Endodermal cell (in vitro differentiated cells): ENCODE data around the gene SPPL3. TPM values are rescaled to one million over a fixed set of nuclear protein-coding genes. Genes with fewer than 3 reads are reported as not detected.

Experiments used
- DNase-seq: peaks from one replicate; pipeline ENCODE4 v3.0.0-alpha.2; 2017
- H3K27ac ChIP-seq: 2 replicates; pipeline ENCODE4 v1.5.1; 2013; ENCODE audit warnings: mild to moderate bottlenecking, low read depth, low read length, moderate library complexity
- H3K27me3 ChIP-seq: 2 replicates; pipeline ENCODE4 v1.6.1; 2013; ENCODE audit warnings: mild to moderate bottlenecking, low read length, moderate library complexity; ENCODE audit not compliant: insufficient read depth, control insufficient read depth, poor library complexity, severe bottlenecking
- H3K36me3 ChIP-seq: 2 replicates; pipeline ENCODE4 v1.7.0; 2013; ENCODE audit warnings: mild to moderate bottlenecking, low read length, moderate library complexity; ENCODE audit not compliant: control insufficient read depth, insufficient read depth
- H3K4me1 ChIP-seq: one replicate; pipeline ENCODE4 v1.7.0; 2013; ENCODE audit warnings: low read length; ENCODE audit not compliant: control insufficient read depth, insufficient read depth
- H3K4me3 ChIP-seq: 2 replicates; pipeline ENCODE4 v1.5.1; 2013; ENCODE audit warnings: mild to moderate bottlenecking, low read length, moderate library complexity
- H3K9ac ChIP-seq: 2 replicates; pipeline ENCODE4 v1.6.1; 2013; ENCODE audit warnings: mild to moderate bottlenecking, low read length, moderate library complexity; ENCODE audit not compliant: poor library complexity, severe bottlenecking; ENCODE audit errors: extremely low read depth
- H3K9me3 ChIP-seq: 2 replicates; pipeline ENCODE4 v1.6.1; 2013; ENCODE audit warnings: mild to moderate bottlenecking, low read length, moderate library complexity; ENCODE audit not compliant: control insufficient read depth
- H3K27ac Mint-ChIP-seq: 2 replicates; pipeline ENCODE4 v1.8.0; 2020; ENCODE audit warnings: mixed read lengths
- H3K27me3 Mint-ChIP-seq: 2 replicates; pipeline ENCODE4 v1.8.0; 2021; ENCODE audit warnings: mild to moderate bottlenecking, mixed read lengths; ENCODE audit not compliant: insufficient read depth
- H3K36me3 Mint-ChIP-seq: 2 replicates; pipeline ENCODE4 v1.8.0; 2020; ENCODE audit warnings: low read depth, mixed read lengths
- H3K4me1 Mint-ChIP-seq: 2 replicates; pipeline ENCODE4 v1.8.0; 2020; ENCODE audit warnings: mixed read lengths
- H3K4me3 Mint-ChIP-seq: 2 replicates; pipeline ENCODE4 v1.8.0; 2020; ENCODE audit warnings: mild to moderate bottlenecking, moderate library complexity, mixed read lengths
- H3K9me3 Mint-ChIP-seq: 2 replicates; pipeline ENCODE4 v1.8.0; 2020; ENCODE audit warnings: mild to moderate bottlenecking, mixed read lengths
- WGBS, 2 experiments: methylation state at CpG; one replicate each; pipeline versions ENCODE4 v1.1.5 to v1.1.7; 2013; ENCODE audit warnings: missing lambda C conversion rate in 2 of 2, mixed read lengths in 1 of 2; ENCODE audit not compliant: insufficient coverage in 1 of 2, insufficient read length in 1 of 2; 5-methylcytosine and 5-hydroxymethylcytosine counted together
- total RNA-seq, 2 donors: library from RNA; stranded (reverse); fragmentation: NEBNext Ultra II Directional in 1 of 2; extraction: Animal tissue kit (Norgen Biotek cat#: 25700) in 1 of 2; gene quantifications; 2 replicates in 1 of 2; 3 replicates in 1 of 2; pipeline ENCODE4 v1.2.1, GENCODE V29; 2021
- TF ChIP-seq, protein P1 (sequence below): fragments of 200-600 bp; sonication (generic); conservative IDR thresholded peaks from 2 replicates; pipeline ENCODE4 v1.5.0; 2021; ENCODE audit warnings: antibody characterized with exemption, mild to moderate bottlenecking

SPPL3 gene
- total RNA-seq, 2 donors from 2014 or later = 41.1 to 46.8 TPM

DNA sequence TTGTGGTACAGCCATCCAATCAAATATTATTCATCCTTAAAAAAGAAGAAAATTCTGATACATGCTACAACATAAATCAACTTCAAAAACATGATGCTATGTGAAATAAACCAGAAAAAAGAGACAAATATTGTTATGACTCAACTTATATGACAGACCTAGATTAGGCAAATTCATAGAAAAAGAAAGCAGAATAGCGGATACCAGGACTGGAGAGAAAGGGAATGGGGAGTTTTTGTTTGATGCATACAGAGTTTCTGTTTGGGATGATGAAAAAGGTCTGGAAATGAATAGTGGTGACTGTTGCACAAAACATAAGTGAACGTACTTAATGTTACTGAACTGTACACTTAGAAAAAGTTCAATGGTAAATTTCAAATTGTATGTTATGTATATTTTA lies 82.3 kb downstream of the SPPL3 start:
- Mint-ChIP-seq H3K27ac (no peak overlapping the region), H3K27me3 (no peaks in the 10 kb centered on the region), H3K36me3 (no peaks in the 10 kb centered on the region), H3K4me1 (peaks cover 48% of the 10 kb centered on the region), H3K9me3 (no peaks in the 10 kb centered on the region), H3K4me3 (no peak overlapping the region)
- Histone ChIP-seq H3K27me3 (no peaks in the 10 kb centered on the region), H3K4me1 (peaks cover 9% of the 10 kb centered on the region), H3K36me3 (no peaks in the 10 kb centered on the region), H3K27ac (no peak overlapping the region), H3K9me3 (no peaks in the 10 kb centered on the region), H3K9ac (no peak overlapping the region), H3K4me3 (no peak overlapping the region)
- TF ChIP-seq, protein P1, sequence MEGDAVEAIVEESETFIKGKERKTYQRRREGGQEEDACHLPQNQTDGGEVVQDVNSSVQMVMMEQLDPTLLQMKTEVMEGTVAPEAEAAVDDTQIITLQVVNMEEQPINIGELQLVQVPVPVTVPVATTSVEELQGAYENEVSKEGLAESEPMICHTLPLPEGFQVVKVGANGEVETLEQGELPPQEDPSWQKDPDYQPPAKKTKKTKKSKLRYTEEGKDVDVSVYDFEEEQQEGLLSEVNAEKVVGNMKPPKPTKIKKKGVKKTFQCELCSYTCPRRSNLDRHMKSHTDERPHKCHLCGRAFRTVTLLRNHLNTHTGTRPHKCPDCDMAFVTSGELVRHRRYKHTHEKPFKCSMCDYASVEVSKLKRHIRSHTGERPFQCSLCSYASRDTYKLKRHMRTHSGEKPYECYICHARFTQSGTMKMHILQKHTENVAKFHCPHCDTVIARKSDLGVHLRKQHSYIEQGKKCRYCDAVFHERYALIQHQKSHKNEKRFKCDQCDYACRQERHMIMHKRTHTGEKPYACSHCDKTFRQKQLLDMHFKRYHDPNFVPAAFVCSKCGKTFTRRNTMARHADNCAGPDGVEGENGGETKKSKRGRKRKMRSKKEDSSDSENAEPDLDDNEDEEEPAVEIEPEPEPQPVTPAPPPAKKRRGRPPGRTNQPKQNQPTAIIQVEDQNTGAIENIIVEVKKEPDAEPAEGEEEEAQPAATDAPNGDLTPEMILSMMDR = no peak
- 98 to 100% methylated on average over 1 of the region's 2 CpGs for WGBS, 2 experiments
- no peak for DNase-seq

DNA sequence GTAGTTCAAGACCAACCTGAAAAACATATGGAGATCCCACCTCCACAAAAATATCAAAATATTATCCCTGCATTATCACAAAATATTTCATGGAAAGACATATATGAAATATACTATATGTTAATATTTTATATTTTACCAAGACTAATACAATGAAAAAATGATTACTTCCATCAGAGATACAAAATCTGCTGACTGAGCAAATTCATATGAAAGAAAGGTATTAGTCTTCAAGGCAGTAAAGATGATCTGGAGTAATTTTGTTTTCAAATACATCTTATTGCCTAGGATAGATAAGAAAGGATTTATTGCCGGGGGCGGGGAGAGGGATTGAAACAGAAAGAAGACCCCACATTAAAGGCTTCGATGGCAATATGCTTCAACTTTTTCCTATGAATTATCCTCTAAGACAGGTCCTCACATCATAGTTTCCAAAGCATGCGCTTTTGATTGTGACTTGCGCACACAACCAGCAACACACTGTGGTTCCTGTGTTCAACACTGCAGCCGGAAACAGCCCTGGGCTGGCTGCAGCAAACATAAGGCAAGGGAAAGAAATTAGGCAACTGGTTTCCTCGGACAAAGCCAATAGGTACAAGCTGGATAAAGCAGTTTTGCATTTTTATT lies 83.2 kb downstream of the SPPL3 start:
- Mint-ChIP-seq H3K36me3 (no peaks in the 10 kb centered on the region), H3K27me3 (no peaks in the 10 kb centered on the region), H3K4me1 (peaks cover 48% of the 10 kb centered on the region), H3K4me3 (no peak overlapping the region), H3K9me3 (no peaks in the 10 kb centered on the region), H3K27ac (no peak overlapping the region)
- no peaks in the 10 kb centered on the region for H3K36me3 ChIP-seq
- H3K9me3 ChIP-seq = no peaks in the 10 kb centered on the region
- TF ChIP-seq, protein P1 = no peak
- H3K27ac ChIP-seq = no peak overlapping the region
- H3K4me1 ChIP-seq = peaks cover 9% of the 10 kb centered on the region
- H3K27me3 ChIP-seq = no peaks in the 10 kb centered on the region
- no peak for DNase-seq
- no peak overlapping the region for H3K9ac ChIP-seq
- 67 to 78% methylated on average over 3 to 7 of the region's 7 CpGs for WGBS, 2 experiments
- H3K4me3 ChIP-seq = no peak overlapping the region

GRCh38 chr12:120818416-120818815 lies 85.7 kb downstream of the SPPL3 start:
- H3K27ac Mint-ChIP-seq = no peak overlapping the region

More at GRCh38 chr12:120818416-120818815, 85.7 kb downstream of the SPPL3 start:
- H3K27me3 Mint-ChIP-seq = no peaks in the 10 kb centered on the region
- H3K36me3 Mint-ChIP-seq = no peaks in the 10 kb centered on the region
- Histone ChIP-seq H3K4me3 (no peak overlapping the region), H3K27ac (peak overlapping the region; percentile 93), H3K4me1 (peaks cover 7% of the 10 kb centered on the region), H3K9me3 (no peaks in the 10 kb centered on the region), H3K27me3 (no peaks in the 10 kb centered on the region), H3K9ac (no peak overlapping the region), H3K36me3 (no peaks in the 10 kb centered on the region)
- DNase-seq = no peak
- H3K4me3 Mint-ChIP-seq = no peak overlapping the region
- no peaks in the 10 kb centered on the region for H3K9me3 Mint-ChIP-seq
- TF ChIP-seq, protein P1 = no peak
- WGBS, 2 experiments = 40 to 92% methylated on average over 1 of the region's 2 CpGs
- H3K4me1 Mint-ChIP-seq = peaks cover 40% of the 10 kb centered on the region
